Mammary epithelial cell (primary cell): ENCODE measurements around the gene TULP3.

Experiments used
- EZH2 ChIP-seq: IDR thresholded peaks from 2 replicates; pipeline ENCODE4 v1.6.1; 2012; ENCODE audit warnings: low read length, inconsistent platforms, borderline replicate concordance
- TF ChIP-seq, protein P1 (sequence below), 2 donors: IDR thresholded peaks in 1 of 2; conservative IDR thresholded peaks in 1 of 2; 2 replicates each; pipeline ENCODE4 v1.5.1; 2011 to 2012; ENCODE audit warnings: inconsistent platforms in 2 of 2, low read length in 2 of 2, mild to moderate bottlenecking in 2 of 2, control low read depth in 1 of 2, low read depth in 1 of 2; ENCODE audit not compliant: insufficient read depth in 1 of 2; ENCODE audit errors: extremely low read depth in 1 of 2

DNA sequence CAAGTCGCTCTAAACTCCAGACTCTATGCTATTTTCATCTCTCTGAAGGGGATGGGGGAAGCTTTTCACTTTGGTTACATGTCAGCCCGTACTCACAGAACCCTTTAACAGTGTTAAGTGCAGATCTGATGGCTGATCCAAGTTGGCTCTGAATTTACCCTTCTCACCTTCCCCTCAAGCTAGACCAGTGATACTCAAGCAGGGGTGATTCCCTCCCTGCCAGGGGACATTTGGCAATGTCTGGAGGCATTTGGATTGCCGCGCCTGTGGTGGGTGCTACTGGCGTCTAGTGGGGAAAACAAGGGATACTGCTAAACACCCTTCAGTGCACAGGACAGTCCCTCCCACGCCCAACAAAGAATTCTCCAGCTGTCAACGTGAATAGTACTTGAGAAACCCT lies 27.8 kb upstream of the TULP3 start:
- TF ChIP-seq, protein P1, sequence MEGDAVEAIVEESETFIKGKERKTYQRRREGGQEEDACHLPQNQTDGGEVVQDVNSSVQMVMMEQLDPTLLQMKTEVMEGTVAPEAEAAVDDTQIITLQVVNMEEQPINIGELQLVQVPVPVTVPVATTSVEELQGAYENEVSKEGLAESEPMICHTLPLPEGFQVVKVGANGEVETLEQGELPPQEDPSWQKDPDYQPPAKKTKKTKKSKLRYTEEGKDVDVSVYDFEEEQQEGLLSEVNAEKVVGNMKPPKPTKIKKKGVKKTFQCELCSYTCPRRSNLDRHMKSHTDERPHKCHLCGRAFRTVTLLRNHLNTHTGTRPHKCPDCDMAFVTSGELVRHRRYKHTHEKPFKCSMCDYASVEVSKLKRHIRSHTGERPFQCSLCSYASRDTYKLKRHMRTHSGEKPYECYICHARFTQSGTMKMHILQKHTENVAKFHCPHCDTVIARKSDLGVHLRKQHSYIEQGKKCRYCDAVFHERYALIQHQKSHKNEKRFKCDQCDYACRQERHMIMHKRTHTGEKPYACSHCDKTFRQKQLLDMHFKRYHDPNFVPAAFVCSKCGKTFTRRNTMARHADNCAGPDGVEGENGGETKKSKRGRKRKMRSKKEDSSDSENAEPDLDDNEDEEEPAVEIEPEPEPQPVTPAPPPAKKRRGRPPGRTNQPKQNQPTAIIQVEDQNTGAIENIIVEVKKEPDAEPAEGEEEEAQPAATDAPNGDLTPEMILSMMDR (conservative IDR thresholded peaks at IDR 0.05 in 1 of 2, IDR thresholded peaks at IDR 0.05 in 1 of 2; ENCODE audit: extremely low read depth in 1 of 2, insufficient read depth in 1 of 2, low read depth in 1 of 2, low read length in 2 of 2): no peak
- TF ChIP-seq EZH2: no peak
